Measurements from ENCODE around the gene SEMA3E. TPM values are rescaled to one million over a fixed set of nuclear protein-coding genes. Genes with fewer than 3 reads are reported as not detected.
"Not testable (repeated sequence)": the region's sequence is repeated elsewhere in the genome, so short reads cannot be mapped to it uniquely, and the experiment has no call there.

Gene SEMA3E
- total RNA-seq, 1 donor, result 0.43 TPM

DNA sequence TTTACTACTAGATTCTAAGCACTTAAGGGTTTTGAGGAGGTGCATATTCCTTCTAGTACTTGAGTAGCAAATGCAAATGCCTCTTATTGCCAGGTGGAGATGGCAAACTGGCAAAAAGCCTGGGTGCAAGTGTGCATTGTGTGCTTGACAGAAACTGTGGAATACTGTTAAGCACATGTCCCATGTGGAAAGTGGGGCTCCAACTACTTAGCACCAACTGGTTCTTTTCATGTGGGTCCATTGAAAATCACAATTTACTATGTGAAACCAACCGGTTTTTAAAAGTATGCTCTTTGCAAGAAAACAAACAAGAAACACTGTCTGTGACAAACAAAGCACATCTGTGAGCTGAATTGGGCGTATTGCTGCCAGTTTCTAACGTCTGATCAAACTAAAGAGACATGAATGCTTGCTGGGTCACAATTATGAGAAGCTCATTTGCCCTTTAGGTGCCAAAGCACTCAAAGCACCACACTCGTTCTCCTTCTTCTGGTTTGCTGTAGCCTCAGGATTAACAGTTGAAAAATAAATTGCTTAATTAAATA is 197.4 kb downstream of the SEMA3E start:
- TF ChIP-seq, protein P1, sequence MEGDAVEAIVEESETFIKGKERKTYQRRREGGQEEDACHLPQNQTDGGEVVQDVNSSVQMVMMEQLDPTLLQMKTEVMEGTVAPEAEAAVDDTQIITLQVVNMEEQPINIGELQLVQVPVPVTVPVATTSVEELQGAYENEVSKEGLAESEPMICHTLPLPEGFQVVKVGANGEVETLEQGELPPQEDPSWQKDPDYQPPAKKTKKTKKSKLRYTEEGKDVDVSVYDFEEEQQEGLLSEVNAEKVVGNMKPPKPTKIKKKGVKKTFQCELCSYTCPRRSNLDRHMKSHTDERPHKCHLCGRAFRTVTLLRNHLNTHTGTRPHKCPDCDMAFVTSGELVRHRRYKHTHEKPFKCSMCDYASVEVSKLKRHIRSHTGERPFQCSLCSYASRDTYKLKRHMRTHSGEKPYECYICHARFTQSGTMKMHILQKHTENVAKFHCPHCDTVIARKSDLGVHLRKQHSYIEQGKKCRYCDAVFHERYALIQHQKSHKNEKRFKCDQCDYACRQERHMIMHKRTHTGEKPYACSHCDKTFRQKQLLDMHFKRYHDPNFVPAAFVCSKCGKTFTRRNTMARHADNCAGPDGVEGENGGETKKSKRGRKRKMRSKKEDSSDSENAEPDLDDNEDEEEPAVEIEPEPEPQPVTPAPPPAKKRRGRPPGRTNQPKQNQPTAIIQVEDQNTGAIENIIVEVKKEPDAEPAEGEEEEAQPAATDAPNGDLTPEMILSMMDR (IDR thresholded peaks at IDR 0.05; ENCODE audit: insufficient read depth, low read depth, low read length), result no peak

DNA sequence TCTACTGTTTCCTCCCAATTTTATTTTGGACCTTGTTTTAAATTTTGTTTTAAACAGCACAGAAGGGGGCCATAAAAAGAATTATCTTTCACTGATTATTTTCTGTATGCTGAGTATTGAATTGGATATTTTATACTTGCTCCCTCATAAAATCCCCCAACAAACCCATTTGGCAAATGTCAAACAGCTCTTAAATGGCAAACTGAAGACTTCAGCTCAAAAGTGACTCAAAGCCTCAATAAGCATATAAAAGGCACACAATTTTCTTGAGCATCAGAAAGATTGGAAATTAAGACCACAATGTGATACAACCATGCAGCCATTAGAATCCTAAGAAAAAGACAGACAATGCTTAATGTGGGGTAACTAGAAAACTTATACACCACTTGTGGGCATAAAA is 199.2 kb downstream of the SEMA3E start:
- no peak for DNase-seq (ENCODE audit: low read depth)
- TF ChIP-seq, protein P1 (IDR thresholded peaks at IDR 0.05; ENCODE audit: insufficient read depth, low read depth, low read length), result no peak
- no peak overlapping the region for H3K4me3 ChIP-seq (ENCODE audit: low read depth, low read length)

More for the DNA sequence above, 197.4 kb downstream of the SEMA3E start:
- no peak overlapping the region for H3K4me3 ChIP-seq (ENCODE audit: low read depth, low read length)
- DNase-seq (ENCODE audit: low read depth), result no peak

- TF ChIP-seq, protein P1 (IDR thresholded peaks at IDR 0.05; ENCODE audit: insufficient read depth, low read depth, low read length), result no peak
- no peak for DNase-seq (ENCODE audit: low read depth)
- H3K4me3 ChIP-seq (ENCODE audit: low read depth, low read length), result no peak overlapping the region
These were observed 201.3 kb downstream of the SEMA3E start for GRCh38 chr7:83447681-83448080.

DNA sequence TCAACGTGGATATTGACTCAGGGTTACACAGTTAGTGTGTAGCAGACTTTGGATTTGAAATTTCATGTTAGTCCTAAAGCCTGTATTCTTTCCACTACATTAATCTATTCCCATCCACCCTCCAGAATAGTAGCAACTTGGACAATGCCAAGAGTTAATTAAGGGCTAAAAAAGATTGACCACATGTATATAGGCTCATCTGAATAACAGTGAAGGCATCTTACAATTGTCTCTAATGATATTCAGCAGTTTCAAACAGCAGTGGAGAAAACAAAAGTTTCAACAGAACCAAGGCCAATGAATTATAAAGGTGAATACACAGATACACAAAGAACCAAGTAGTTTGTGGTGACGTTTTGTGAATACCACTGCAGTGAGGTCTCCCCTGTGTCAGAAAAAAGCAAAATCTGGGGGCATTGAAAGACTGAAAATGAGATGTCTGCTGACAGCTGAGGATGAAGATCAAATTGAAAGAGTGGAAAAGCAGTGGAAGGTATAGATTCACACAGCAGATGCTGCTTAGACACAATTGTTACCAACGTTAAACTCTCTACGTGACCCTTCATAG is 202.8 kb downstream of the SEMA3E start:
- TF ChIP-seq, protein P1 (IDR thresholded peaks at IDR 0.05; ENCODE audit: insufficient read depth, low read depth, low read length), result no peak
- no peak for DNase-seq (ENCODE audit: low read depth)
- H3K4me3 ChIP-seq (ENCODE audit: low read depth, low read length), result no peak overlapping the region

DNA sequence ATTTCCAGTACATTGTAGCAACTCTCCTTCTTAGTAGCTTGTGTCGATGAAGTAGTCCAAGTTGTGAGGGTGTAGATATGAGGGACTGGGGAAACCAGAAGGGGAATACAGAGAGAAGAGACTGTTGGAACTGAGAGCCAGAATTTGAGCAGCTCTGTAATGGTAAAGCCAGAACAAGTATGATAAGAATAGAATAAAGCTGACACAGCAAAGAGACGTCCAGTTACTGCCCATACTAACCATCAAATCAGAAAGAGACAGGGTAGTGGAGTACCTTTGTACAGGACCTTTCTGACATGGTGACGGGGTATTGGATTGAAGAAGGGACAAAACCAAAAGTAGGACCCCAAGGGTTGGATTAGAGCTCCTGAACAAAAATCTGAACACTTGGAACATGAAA is 206.0 kb downstream of the SEMA3E start:
- H3K4me3 ChIP-seq (ENCODE audit: low read depth, low read length), result no peak overlapping the region
- TF ChIP-seq, protein P1 (IDR thresholded peaks at IDR 0.05; ENCODE audit: insufficient read depth, low read depth, low read length), result no peak
- no peak for DNase-seq (ENCODE audit: low read depth)

- TF ChIP-seq, protein P1 (IDR thresholded peaks at IDR 0.05; ENCODE audit: insufficient read depth, low read depth, low read length), result no peak
- H3K4me3 ChIP-seq (ENCODE audit: low read depth, low read length), result no peak overlapping the region
- DNase-seq (ENCODE audit: low read depth), result no peak
These were observed 209.9 kb downstream of the SEMA3E start for GRCh38 chr7:83439026-83439425.

DNA sequence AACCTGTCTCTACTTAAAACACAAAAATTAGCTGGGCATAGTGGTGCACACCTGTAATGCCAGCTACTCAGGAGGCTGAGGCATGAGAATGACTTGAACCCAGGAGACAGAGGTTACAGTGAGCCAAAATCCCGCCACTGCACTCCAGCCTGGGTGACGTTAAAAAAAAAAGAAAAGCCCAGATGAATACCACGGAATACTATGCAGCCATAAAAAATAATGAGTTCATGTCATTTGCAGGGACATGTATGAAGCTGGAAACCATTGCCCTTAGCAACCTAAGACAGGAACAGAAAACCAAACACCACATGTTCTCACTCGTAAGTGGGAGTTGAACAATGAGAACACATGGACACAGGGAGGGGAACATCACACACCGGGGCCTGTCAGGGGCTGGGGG is 218.7 kb downstream of the SEMA3E start:
- not testable (repeated sequence) for DNase-seq (ENCODE audit: low read depth); H3K4me3 ChIP-seq (ENCODE audit: low read depth, low read length)
